ENCODE measurements around the gene CD209.

Gene CD209

GRCh38 chr19:7788178-7788932 is 41.0 kb upstream of the CD209 start:
- Histone ChIP-seq H3K9ac (ENCODE audit: low read depth, low read length) (no peak overlapping the region), H3K27me3 (ENCODE audit: insufficient read depth, low read length, poor library complexity) (no peaks in the 10 kb centered on the region), H3K9me3 (ENCODE audit: insufficient read depth, low read length, severe bottlenecking) (peaks cover 5% of the 10 kb centered on the region), H3K4me3 (ENCODE audit: low read depth in 1 of 2, low read length in 2 of 2) (no peak overlapping the region), H3K36me3 (ENCODE audit: insufficient read depth, low read length) (no peaks in the 10 kb centered on the region), H3K4me2 (ENCODE audit: insufficient read depth, low read length) (no peak overlapping the region), H3K27ac (ENCODE audit: low read length) (no peak overlapping the region), H4K20me1 (ENCODE audit: insufficient read depth, low read length) (no peaks in the 10 kb centered on the region), H2AFZ (ENCODE audit: low read depth, low read length) (no peak overlapping the region), H3K79me2 (ENCODE audit: insufficient read depth, low read length) (no peaks in the 10 kb centered on the region), H3K4me1 (ENCODE audit: insufficient read depth, low read length) (no peaks in the 10 kb centered on the region)
- DNase-seq (no peak), ATAC-seq (ENCODE audit: insufficient read depth, low read depth) (no peak)
- TF ChIP-seq CTCF (IDR thresholded peaks at IDR 0.05; ENCODE audit: borderline replicate concordance, extremely low read depth, low read length, poor library complexity, severe bottlenecking): no peak
- no peak for TF ChIP-seq EZH2 (IDR thresholded peaks at IDR 0.05; ENCODE audit: borderline replicate concordance, low read depth, low read length, severe bottlenecking)

DNA sequence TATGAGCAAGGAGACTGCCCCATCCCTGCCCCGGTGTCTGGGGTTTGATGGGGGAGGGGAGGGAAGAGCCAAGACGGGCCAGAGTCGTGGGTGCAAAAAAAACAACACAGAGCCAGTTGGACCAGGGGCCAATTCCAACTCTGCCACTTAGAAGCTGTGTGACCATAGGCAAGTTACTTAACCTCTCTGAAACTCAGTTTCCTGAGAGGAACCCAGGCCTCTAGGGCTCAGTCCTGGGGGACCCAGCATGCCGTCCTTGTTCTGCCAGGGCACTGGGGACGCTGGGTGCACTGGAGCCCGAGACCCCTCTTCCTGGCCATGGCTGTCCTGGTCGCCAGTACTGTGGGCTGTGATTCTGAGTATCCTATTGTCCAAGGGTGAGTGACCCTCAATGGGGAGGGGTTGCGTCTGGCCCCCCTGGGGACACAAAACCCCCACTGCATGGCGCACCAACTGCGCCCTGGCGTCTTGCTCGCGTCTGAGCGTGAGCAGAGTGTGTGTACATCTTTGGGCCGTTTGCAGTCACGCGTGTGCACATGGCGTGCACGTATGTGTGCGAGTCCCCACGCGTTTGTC is 40.4 kb upstream of the CD209 start:
- Histone ChIP-seq H3K9ac (ENCODE audit: low read depth, low read length) (no peak overlapping the region), H3K27me3 (ENCODE audit: insufficient read depth, low read length, poor library complexity) (no peaks in the 10 kb centered on the region), H3K4me3 (ENCODE audit: low read depth in 1 of 2, low read length in 2 of 2) (no peak overlapping the region), H2AFZ (ENCODE audit: low read depth, low read length) (no peak overlapping the region), H3K4me1 (ENCODE audit: insufficient read depth, low read length) (no peaks in the 10 kb centered on the region), H3K36me3 (ENCODE audit: insufficient read depth, low read length) (no peaks in the 10 kb centered on the region), H3K4me2 (ENCODE audit: insufficient read depth, low read length) (no peak overlapping the region), H3K27ac (ENCODE audit: low read length) (no peak overlapping the region), H3K79me2 (ENCODE audit: insufficient read depth, low read length) (no peaks in the 10 kb centered on the region), H4K20me1 (ENCODE audit: insufficient read depth, low read length) (no peaks in the 10 kb centered on the region), H3K9me3 (ENCODE audit: insufficient read depth, low read length, severe bottlenecking) (peaks cover 5% of the 10 kb centered on the region)
- no peak for DNase-seq
- no peak for TF ChIP-seq CTCF (IDR thresholded peaks at IDR 0.05; ENCODE audit: borderline replicate concordance, extremely low read depth, low read length, poor library complexity, severe bottlenecking)
- TF ChIP-seq EZH2 (IDR thresholded peaks at IDR 0.05; ENCODE audit: borderline replicate concordance, low read depth, low read length, severe bottlenecking): no peak
- ATAC-seq (ENCODE audit: insufficient read depth, low read depth): no peak

DNA sequence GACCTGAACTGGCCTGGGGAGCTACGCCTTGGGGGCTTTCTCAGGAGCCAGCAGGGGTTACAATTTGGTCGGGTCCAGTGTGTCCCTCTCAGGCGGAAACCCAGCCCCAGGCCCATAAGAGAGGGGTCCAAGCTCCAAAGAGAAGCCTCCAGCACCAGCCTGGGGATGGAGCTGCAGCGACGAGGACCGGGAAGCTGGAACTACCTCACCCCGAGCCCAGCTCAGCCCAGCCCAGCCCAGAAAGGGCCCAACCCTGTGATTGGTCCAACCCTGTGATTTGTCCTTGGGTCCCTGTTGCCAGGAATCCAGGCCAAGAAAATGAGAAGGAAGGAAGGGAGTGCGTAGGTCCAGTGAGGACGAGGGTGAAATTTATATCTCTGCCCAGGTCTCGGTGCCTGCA is 39.8 kb upstream of the CD209 start:
- no peak overlapping the region for H3K4me2 ChIP-seq (ENCODE audit: insufficient read depth, low read length)
- no peaks in the 10 kb centered on the region for H3K79me2 ChIP-seq (ENCODE audit: insufficient read depth, low read length)
- no peak for DNase-seq
- TF ChIP-seq CTCF (IDR thresholded peaks at IDR 0.05; ENCODE audit: borderline replicate concordance, extremely low read depth, low read length, poor library complexity, severe bottlenecking) (no peak), EZH2 (IDR thresholded peaks at IDR 0.05; ENCODE audit: borderline replicate concordance, low read depth, low read length, severe bottlenecking) (no peak)
- no peak overlapping the region for H2AFZ ChIP-seq (ENCODE audit: low read depth, low read length)
- H3K27ac ChIP-seq (ENCODE audit: low read length): no peak overlapping the region
- no peak overlapping the region for H3K9ac ChIP-seq (ENCODE audit: low read depth, low read length)
- ATAC-seq (ENCODE audit: insufficient read depth, low read depth): no peak
- H3K36me3 ChIP-seq (ENCODE audit: insufficient read depth, low read length): no peaks in the 10 kb centered on the region
- no peaks in the 10 kb centered on the region for H4K20me1 ChIP-seq (ENCODE audit: insufficient read depth, low read length)
- no peak overlapping the region for H3K4me3 ChIP-seq (ENCODE audit: low read depth in 1 of 2, low read length in 2 of 2)
- peaks cover 5% of the 10 kb centered on the region for H3K9me3 ChIP-seq (ENCODE audit: insufficient read depth, low read length, severe bottlenecking)
- H3K27me3 ChIP-seq (ENCODE audit: insufficient read depth, low read length, poor library complexity): no peaks in the 10 kb centered on the region
- no peaks in the 10 kb centered on the region for H3K4me1 ChIP-seq (ENCODE audit: insufficient read depth, low read length)
